ENCODE data around the gene ARHGEF3.

The ARHGEF3 gene

DNA sequence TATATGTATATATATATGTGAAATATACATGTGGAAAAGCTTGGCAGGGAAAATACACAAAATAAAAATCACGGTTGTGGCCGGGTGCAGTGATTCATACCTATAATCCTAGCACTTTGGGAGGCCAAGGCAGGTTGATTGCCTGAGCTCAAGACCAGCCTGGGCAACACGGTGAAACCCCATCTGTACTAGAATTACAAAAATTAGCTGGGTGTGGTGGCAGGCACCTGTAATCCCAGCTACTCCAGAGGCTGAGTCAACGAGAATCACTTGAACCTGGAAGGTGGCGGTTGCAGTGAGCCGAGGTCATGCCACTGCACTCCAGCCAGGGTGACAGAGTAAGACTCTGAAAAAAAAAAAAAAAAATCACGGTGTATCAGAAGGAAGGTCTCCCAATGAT is 20.8 kb upstream of the ARHGEF3 start:
- no peak for DNase-seq

DNA sequence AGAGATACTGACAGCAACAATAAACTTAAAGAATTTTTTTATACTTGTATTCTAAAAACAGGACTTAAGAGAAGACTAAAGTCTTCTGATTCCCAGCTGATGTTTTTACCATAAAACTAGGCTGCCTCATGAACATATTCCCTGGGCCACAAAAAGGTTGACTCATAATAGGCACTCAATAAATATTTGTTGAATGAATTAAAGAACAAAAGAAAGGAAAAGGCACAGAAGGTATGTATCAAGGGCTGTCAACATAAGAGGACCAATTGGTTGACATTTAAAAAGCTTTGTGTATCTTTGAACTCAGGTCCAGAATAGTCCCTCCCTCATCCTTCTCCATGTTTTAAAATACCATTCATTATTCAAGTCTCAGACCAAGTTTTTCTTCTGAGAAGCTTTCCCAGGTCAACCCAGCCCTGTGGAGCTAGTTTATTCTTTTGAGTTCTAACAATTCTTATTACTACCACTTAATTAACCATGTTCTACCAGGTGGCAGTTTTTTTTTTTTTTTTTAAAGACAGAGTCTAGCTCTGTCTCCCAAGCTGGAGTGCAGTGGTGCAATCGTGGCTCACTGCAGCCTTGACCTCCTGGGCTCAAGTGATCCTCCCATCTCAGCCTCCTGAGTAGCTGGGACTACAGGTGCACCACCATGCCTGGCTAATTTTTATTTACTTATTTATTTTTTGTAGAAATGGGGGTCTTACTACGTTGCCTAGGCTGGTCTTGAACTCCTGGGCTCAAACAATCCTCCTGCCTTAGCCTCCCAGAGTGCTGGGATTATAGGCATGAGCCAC is 17.5 kb upstream of the ARHGEF3 start:
- DNase-seq, result no peak

DNA sequence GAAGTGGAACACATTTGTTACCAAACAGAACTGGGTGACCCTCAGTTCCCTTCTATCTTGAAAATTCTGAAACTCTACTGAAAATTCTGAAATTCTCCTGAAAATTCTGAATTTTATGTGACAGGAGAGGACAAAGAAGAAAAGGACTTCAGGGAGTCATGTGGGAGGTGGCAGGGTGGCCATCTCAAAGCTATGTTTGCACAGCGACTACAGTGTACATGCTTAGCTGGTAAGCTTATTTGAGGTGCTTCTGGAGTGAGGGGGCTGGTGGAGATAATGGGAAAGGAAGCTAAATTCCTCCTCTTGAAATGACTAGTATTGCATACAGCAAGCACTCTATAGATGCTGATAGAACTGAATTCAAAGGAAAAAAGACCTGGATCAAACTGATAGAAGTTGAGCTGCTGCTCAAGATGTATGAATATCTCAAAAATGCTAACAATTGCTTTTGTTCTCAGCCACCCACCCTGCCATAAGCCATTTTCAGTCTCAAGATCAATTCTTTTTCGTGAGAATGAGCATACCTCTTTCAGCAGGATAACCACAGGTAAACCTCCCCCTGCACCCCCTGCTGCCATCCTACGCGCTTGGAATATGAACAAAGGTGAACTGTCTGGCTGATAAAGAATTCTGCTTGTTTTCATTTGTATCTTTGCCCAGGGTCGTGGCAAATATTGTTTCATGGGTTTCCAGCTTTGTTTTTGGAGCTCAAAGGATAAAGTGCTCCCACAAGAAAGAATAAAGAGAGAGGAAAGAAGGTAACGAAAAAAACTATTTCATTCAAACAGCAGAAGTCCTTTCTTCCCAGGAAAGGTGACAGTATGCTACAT is 16.6 kb upstream of the ARHGEF3 start:
- DNase-seq, result no peak

DNA sequence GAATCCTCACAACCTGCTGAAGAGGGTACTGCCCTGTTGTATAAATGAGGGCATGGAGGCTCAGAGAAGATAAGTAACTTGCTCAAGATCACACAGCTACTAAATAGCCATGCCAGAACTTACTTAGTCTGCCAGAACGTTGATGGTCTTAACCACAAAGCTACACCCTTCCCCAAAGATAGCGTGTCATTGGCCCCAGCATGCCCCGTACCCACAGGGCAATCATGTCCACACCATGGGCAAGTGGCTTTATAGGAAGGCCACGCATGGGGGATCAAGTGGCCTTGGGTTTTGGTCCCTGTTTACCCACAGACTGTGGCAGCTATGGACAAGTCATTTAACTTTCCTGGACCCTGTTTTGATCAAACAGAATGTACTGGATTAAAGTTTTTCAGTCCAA is 15.9 kb upstream of the ARHGEF3 start:
- no peak for DNase-seq

DNA sequence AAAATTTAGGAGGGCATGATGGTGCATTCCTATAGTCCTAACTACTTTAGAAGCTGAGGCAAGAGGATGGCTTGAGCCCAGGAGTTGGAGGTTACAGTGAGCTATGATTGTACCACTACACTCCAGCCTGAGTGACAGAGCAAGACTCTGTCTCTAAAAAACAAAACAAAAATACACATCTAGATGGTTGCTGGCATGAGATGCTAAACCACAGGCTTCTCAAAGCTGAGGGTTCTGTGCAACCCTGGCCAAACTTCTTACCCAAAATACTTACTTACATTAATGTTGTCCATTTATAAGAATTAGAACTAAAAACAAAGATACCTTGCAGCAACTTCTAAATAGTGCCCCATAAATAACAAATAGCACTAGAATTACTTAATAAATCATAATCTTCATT is 14.3 kb upstream of the ARHGEF3 start:
- DNase-seq, result no peak

DNA sequence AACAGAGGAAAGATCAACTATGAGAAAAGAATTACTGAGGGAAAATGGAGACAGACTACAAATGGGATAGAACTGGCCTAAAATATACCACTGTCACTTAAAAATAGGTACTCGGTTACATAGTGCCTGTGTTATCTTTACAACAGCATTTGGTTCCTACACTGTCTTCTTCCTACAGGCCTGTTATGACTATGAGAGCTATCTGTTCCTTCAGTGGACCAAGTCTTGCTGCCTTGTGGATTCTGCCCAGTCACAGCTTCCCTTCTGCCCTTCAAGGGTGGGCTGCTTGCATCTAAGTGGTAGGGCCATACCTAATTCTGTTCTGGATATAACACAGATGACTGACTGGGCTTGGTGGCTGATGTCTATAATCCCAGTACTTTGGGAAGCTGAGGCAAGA is 13.8 kb upstream of the ARHGEF3 start:
- DNase-seq, result no peak

DNA sequence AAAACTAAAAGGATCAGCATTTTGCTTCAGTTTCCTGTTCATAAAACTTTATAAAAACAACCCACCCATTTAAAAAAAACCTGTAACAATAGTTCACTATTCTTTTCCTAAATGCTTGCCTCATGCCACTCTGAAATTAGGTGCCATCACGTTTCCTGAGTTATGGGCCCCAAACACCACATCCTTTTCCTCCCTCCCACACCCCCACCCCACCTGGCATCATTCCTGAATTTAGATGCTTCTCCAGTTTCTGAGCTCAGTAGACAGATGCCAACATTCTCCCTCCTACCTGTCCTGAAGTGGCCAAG is 11.9 kb upstream of the ARHGEF3 start:
- no peak for DNase-seq

DNA sequence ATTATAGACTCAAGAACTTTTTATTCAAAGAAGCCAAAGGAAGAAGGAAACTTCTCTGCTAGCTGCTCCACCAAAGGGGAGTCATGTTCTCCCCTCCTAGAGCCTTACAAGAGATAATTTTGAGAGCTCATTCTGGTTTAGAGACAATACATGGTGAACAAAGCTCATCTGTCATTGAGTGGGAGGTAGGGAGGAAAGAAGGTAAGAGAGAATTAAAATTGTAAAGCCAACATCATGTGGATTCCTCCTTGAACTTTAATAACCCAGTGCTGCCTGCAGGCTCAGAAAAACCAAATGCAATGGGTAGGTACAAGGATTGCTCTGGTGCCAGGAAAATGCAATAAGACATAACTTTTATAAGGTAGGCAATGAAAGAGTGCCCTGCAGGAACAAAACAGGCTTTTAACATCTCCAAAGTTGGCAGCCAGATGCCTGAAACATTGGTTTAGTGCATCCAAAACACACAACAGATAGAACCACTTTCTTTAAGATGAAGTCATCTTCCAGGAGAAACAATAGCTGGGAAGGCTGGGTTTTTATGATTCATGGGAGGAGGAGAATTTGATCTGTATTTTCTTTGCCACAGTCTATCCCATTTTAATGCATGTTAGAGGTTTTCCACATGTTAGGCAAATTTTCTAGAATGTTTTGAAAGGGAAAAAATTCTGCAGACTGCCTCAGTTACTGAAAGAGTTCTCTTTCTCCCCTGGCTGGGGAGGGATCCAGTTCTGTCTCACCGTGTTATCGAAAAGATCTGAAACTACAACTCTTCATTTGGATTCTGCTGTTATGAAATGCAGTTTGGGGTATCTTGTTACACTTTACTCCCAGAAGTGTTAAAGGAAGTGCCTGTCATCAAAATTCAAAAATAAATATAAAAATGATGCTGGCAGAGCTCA is 11.3 kb upstream of the ARHGEF3 start:
- DNase-seq, result no peak

DNA sequence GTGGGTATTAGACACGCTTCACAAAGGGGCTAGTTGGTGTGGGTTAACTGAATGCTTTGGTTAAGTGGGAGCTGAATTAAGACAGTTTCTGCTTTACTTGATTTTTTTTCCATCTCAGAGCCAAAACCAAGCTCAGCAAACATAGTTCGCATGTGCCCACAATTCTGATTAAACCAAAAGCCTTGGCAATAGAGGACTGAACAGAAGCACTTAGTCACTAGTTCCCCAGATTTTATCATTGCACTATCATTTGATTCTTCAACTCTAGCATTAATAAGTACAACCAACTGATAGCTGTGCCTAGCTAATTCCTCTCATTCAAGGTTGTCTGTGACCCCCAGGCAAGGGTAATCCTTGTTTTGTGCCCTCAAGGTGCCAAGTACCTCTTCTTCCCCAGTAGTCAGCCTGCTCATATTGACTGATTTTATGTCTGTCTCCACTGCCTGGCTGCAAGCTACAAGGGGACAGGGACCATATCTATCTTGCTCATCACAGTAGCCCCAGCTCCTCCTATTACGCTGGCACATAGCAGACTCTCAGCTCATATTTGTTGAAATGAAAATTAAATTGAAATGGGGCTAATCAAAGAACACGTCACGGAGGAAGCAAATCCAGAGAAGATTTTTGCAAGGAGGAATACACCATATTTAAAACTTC is 9.9 kb upstream of the ARHGEF3 start:
- no peak for DNase-seq

DNA sequence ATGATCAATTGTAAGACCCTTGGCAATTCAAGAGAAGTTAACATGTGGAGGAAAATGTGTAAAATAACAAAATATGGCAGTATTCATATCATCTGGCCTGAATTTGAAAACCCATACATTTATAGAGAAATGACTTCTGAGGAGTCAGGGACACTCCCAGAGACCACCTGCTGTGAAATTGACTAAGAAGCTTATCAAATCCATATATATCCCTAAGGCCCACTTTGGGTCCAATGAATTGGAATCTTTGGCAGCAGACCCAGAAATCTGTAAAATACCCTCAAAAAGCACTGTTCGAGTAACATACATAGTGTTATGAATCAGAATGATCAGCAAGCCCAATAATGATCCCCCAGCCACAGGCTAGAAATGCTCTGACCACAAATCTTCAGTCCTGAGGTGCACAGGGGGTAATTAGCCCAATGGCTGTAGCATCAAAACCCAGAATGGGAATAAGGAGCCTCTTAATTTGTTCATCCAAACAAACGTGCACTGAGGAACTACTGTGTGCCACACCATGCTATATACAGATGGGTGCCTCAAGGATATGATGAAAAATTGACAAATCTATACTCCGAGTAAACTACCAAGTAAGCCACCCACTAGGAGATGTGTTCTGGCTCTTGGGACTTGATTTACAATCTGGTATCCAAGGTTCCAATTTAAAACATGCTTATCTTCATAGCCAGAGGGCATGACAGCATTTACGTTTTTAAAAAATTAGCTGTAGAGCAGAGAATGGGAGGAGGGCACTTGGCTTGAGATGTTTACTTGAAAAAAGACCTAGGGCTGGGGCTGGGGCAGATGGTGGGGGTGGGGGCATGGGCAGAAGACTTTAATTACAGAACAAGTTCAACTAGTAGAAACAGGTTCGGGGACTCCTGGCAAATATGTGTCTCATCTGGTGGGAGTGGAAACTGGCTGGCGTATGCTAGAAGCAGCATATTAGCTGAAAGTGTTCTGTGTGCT is 9.1 kb upstream of the ARHGEF3 start:
- no peak for DNase-seq

DNA sequence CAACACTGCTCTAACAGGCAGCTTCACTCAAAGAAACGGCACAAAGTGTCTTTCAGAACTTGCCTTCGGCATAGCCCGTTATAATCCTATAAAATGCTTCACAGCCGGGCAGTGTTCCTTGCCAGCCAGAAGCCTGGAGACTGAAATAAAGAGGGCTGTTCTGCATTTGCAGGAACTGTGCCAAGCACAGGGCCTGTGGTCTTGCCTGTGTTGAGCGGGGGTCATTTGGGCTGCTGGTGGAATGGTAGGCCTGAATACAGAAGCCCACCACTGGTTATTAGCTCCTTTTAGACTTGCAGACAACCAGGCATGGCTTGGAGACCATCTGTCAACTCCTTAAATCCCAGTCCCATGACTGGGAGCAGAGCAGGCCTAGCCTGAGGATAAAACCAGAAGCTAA is 4.7 kb upstream of the ARHGEF3 start:
- DNase-seq, result peak; percentile 61

DNA sequence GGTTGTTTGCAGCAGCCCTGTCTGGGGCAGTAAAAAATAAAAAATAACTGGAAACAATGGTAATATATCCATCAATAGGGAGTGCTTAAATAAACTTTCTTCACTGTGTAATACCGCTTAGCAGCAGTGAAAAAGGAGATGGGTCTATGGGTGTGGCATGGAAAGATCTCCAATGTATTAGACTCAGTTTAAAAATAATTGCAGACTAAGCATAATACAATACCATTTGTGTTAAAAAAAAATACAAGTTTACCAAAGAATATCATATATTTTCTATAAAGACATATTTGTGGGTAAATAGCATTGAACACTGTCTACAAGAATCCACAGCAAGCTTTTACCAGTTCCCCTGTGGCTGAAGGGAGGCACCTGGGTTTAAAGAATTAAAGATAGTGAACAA is 1.0 kb upstream of the ARHGEF3 start:
- DNase-seq, result no peak

DNA sequence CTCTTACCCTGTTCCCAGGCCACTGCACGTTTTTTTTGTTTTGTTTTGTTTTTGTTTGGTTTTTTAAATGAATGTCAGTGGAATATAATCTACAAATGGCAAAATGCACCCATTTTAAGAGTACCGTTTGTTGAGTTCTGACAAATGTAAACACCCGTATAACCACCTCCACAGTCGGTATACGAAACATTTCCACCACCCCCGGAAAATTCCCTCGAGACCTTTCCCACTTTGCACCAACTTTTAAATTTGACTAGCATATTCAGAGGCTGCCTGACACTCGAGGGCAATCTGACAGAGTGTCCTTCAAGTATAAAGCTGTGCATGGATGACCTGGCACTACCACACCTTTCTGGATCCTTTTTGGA is 613 bp upstream of the ARHGEF3 start:
- no peak for DNase-seq

DNA sequence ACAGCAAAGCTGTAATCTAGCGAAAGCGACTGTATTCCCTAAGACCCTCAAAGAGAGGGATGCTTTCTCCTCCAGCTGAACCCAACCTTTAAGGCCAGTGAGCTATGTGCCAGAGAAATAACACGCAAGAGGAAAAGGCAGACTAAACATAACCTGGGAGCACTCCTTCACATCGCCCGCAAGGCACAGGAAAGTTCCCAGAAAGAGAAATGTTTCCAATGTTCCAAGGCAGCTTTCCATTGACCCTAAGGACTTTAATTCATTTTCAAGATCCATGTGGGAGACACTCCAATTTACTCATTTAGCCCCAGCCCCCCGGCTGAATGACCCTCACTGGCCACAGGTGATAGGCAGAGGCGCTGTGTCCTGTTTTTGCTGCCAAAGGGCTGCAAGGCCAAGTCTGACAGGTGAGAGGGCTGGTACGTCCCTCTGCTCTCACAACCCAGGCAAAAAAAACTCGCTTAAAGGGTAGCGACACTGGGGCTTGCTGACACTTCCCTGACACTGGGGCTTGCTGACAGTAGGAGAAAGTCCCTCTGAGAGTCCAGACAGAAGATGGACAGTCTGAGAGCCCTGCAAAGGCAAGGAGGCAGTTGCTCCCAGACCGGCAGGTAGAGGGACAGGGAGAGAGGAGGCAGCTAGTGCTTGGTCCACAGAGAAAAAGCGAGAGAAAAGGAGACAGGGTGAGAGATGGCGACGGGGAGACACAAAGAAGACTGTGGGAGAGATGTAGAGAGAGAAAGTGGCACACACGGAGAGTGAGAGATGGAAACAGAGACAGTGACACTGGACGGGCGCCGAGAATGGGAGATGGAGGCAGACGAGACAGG is 702 bp downstream of the ARHGEF3 start:
- no peak for DNase-seq

DNA sequence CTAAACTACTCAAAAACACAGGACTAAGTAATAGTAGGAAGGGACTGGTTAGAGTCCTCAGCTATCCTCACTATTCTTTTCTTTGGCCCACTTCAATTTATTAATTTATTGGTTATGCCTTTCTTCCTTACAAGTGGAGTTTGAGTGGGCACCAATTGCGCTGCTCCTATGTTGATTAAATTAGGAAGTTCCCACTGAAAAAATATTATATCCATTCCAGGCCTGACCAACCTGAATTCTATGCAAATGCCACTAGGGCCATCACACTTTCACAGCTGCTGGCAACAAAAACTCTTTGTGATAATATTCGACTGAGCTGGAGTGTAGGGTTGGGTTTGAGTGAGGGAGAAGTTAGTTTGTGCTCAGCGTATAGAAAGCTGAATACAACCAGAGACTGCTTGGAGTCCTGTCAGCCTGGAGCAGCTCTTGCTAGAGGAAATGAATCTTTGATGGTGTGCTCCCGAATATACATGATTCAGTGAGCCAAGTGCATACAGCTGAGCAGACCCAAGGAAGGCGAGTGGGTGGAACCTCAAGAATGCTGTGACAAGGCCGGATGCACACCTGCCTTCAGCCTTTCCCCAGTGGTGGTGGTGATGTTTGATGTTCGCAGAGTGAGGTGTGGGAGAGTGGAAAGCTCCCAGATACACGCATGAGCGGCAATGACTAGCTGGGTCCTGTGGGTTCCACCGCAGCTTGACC is 1.5 kb downstream of the ARHGEF3 start:
- no peak for DNase-seq

DNA sequence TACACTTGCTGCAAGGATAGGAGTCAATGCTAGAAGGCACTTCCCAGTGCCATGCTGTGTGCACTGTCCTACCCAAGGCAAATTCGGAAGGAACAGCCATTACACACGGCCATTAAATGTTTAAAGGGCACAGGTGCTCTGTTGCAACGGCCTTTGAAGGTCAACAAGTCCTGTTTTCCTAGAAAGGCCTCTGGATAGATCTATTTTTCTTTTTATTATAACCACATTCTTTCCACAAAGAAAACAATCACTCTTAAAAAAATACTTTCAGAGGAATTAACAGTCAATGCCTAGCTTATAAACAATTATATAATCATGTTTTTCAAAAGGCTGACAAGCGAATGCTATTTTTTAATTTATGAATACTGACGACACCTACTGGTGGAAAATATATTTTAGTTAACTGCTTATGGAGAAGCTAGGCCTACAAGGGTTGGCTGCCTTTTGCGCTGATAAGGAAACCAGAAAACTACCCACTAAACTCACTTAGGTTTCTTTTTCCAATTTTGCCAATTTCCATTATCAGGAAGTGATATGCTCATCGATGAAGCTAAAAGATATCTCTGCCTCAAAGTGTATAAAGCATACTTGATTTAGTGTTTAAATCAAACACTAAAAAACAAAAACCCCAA is 2.4 kb downstream of the ARHGEF3 start:
- no peak for DNase-seq

DNA sequence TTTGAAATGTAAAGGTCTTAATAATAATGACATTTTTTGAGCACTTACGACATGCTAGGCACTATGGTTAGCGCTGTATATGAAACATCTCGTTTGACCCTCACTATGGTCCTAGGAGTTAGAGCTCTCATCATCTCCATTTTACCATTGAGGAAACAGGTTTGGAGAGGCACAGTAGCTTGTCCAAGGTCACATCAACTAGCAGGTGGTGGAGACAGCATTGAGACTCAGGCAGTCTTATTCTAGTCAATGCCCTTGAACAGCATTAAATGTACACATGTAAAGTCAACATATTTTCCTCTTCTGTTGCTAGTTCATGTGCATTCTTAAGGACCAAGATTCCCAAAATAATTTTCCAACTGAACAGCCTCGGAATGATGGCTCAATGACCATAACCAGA is 4.8 kb downstream of the ARHGEF3 start:
- no peak for DNase-seq

DNA sequence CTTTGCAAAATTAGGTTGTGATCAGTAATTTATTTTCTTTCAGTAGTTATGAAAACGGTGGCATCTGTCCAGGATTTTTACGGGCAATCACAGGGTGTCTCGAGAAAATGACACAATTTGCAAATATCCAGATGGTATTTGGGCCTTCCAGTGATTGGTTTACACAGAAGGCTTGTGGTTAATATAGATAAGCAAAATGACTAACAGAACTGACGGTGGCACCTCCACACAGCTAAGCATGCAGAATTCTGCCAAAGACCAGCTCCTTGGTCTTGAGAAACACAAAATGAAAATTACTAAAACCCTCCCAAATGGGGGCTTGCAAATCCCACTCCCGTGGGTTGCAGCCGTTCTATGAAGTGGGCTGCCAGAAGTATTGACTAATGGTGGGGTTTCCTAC is 5.5 kb downstream of the ARHGEF3 start:
- DNase-seq, result no peak

DNA sequence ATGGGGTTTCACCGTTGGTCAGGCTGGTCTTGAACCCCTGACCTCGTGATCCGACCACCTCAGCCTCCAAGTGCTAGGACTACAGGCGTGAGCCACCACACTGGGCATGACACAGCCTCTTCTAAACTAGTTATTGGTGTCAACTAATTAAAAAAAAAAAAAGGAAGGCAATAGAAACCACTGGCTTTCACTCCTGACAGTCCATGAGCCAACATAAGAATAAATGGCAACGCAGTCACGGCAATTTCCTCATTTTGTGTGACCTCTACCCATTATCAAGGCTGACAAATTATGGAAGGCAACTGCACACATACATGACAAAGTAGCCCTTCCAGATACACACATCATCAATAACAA is 5.9 kb downstream of the ARHGEF3 start:
- no peak for DNase-seq
